Stimulated activated effector memory CD8-positive, alpha-beta T cell treated with anti-CD3 and anti-CD28 coated beads, Interleukin-12 subunit alpha, Interleukin-12 subunit beta, amount 100 ng/mL, for 72 hours (primary cell): ENCODE measurements around the gene RFX2.

Experiments used
- ATAC-seq: fragments of 150-1000 bp; cut with Tn5 transposase; 2 replicates; pipeline ENCODE4 v1.10.0; 2021
- DNase-seq, 2 donors: peaks; one replicate each; pipeline ENCODE4 v3.0.0; 2021 to 2022; ENCODE audit warnings: low spot score in 2 of 2
- H3K27ac Mint-ChIP-seq: one replicate; pipeline ENCODE4 v1.8.0; 2022; ENCODE audit warnings: mild to moderate bottlenecking, mixed read lengths
- H3K36me3 Mint-ChIP-seq: one replicate; pipeline ENCODE4 v1.8.0; 2022; ENCODE audit warnings: mild to moderate bottlenecking, mixed read lengths
- H3K4me1 Mint-ChIP-seq: one replicate; pipeline ENCODE4 v1.8.0; 2022; ENCODE audit warnings: mixed read lengths
- H3K4me3 Mint-ChIP-seq: one replicate; pipeline ENCODE4 v1.8.0; 2022; ENCODE audit warnings: mild to moderate bottlenecking, mixed read lengths
- H3K9me3 Mint-ChIP-seq: one replicate; pipeline ENCODE4 v1.8.0; 2022; ENCODE audit warnings: mixed read lengths

Gene RFX2

DNA sequence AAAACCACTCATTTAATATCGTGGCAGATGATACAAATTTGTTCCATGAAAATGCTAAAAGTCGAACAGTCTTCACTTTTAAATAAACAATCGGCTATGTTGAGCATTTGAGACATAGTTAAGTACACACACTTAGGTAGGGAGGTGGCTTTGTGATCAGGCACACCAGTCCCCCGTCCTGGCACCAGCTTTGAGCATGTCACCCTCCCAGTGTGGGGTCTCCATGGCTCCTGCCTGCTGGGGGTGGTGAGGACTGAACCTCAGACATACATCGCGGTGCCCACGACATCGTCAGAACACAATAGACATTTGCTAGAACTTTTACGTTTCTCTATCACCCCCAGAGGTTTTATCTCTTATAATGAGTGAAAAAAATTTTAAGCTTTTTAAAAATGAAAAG, 62.0 kb downstream of the RFX2 start:
- H3K4me1 Mint-ChIP-seq: peaks cover 6% of the 10 kb centered on the region
- H3K36me3 Mint-ChIP-seq: no peaks in the 10 kb centered on the region
- ATAC-seq (no peak), DNase-seq (peak in 1 of 2 donors; percentile 44)
- H3K27ac Mint-ChIP-seq: no peak overlapping the region
- no peaks in the 10 kb centered on the region for H3K9me3 Mint-ChIP-seq
- H3K4me3 Mint-ChIP-seq: no peak overlapping the region

DNA sequence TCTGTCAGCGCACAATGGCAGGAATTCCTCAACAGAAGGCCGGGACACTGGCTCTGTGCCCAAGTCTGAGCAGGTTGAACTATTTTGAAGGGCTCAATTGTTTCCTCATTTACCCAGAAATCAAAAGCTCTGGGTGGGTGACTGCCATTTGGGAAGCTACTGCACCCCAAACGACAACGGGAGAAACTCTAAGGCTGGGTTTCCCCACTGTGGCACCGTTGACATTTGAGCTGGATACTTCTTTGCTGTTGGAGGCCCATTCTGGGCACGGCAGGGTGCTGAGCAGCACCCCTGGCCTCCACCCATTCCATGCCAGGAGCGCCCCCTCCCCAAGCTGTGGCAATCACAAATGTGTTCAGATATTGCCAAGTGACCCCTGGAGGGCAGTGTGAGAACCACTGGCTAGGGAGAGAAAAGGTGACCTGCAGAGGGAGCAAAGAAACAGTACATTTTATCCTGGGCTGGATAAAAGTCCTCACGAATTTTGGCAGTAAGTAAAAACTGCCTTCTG, 62.5 kb downstream of the RFX2 start:
- Mint-ChIP-seq H3K4me3 (no peak overlapping the region), H3K9me3 (no peaks in the 10 kb centered on the region), H3K36me3 (no peaks in the 10 kb centered on the region), H3K4me1 (peaks cover 6% of the 10 kb centered on the region), H3K27ac (no peak overlapping the region)
- DNase-seq (peak in 1 of 2 donors; percentile 45), ATAC-seq (no peak)

DNA sequence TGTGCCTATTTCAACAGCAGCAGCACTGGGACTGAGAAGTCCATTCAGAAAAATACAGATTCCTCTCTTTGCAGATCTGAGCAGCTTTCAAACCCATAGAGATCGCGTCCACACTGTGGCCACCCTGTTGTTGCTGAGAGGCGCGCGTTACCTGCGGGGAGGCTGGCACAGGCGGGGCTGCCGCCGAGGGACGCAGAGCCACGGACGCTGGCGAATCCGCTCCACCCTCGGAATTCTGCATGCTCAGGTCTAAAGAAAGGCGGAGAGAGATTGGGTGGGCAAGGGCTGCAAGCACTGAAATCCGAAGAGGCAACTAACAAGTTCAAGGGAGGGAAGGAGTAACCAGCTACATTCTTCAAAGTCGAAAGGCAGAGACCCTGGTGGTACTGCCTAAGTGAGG, 63.0 kb downstream of the RFX2 start:
- H3K4me1 Mint-ChIP-seq: peaks cover 6% of the 10 kb centered on the region
- no peak overlapping the region for H3K27ac Mint-ChIP-seq
- H3K9me3 Mint-ChIP-seq: no peaks in the 10 kb centered on the region
- ATAC-seq (no peak), DNase-seq (peak in 1 of 2 donors; percentile 43)
- H3K36me3 Mint-ChIP-seq: no peaks in the 10 kb centered on the region
- no peak overlapping the region for H3K4me3 Mint-ChIP-seq

DNA sequence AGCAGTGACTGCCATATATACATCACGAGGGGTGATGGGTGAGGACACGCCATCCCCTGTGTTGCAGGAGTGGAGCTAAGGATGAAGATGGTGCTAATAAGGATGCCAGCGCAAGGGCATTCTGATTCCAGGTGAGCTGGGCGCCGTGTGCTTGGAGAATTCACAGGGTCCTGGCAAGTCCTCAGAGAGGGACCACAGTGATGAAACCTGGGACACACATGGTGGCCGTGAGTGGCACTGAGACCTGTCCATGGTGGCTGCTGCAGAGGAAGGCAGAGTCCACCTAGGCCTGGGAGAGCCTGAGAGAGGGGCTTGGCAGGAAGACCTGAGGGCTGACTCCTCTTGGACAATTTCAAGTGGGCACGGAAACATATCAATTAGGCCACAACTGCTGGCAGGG, 65.2 kb downstream of the RFX2 start:
- no peaks in the 10 kb centered on the region for H3K36me3 Mint-ChIP-seq
- ATAC-seq (no peak), DNase-seq (peak in 1 of 2 donors; percentile 34)
- no peaks in the 10 kb centered on the region for H3K9me3 Mint-ChIP-seq
- H3K4me1 Mint-ChIP-seq: peaks cover 6% of the 10 kb centered on the region
- H3K4me3 Mint-ChIP-seq: no peak overlapping the region
- no peak overlapping the region for H3K27ac Mint-ChIP-seq

DNA sequence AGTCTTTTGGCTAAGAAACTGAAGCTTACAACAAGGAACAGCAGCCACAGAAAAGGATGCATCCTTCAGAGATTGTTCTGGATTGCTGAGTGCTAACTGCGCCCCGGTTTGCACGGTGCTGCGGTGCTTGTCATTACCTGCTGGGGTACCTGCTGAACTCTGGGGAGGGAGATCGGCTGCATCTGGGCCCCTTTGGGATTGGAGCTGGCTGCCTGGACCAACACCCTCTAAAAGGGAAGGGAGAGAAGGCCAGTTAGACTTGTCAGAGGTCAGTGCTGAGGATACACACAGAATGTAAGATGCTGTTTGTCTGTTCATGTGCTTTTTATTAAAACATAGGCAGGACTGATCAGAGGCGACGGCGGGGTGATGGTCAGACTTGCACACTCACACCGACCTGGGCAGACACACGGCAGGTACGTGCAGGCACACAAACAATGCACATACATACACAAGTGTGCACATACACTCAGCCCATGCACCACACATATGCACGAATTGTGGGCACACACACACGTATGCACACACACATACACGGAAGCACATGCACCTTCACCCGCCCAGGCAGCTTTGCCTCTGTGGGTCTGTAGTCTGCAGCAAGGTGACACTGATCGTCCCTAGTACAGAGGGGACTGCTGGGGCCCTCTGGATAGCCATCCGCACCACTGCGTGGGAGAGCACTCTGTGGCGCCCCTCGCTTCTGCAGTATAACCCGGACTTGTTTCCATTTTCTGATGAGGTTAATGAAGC, 66.1 kb downstream of the RFX2 start:
- DNase-seq: peak in 1 of 2 donors; percentile 38
- H3K36me3 Mint-ChIP-seq: no peaks in the 10 kb centered on the region
- H3K4me3 Mint-ChIP-seq: no peak overlapping the region
- no peak for ATAC-seq
- H3K9me3 Mint-ChIP-seq: no peaks in the 10 kb centered on the region
- no peak overlapping the region for H3K27ac Mint-ChIP-seq
- peaks cover 13% of the 10 kb centered on the region for H3K4me1 Mint-ChIP-seq

DNA sequence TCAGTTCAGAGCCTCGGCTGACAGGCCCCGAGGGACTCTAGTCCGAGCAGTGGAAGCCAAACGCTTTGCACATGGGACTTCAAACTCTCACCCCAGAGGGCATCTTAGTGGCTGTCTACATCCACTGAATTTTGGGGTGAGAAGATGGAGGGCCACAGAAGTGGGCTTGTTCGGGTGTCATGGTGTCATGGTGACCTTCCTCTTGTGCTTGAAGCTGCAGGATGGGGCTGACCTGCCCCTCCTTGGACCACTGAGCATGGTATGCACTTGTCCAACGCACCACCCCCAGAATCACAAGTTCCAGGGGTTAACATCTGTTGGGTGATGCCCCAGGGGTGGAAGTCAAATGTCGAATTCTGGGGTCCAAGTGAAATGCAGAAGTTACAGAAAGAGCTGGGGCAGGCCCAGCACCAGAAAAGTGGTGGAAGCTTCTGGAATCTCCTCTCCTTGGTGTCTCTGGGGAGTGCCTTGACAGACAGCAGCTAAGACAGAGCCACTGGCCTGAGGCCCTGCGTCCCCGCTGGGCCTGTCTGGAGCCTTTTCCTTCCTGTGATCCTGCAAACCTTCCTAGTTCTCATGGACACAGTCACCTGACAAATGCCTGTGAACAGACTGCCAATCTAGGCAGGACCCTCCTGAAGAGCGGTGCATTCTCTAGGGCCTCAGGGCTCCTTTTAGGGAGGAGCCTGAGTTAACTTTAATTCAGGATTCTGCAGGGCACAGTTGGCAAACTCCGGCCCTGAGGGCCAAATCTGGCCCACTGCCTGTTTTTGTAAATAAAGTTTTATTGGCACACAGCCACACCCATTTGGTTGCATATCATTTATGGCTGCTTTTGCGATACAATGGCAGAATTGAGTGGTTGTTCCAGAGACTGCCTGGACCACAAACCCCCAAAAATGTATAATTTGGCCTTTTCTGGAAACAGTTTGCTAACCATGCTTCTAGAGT, 67.2 kb downstream of the RFX2 start:
- ATAC-seq: no peak
- H3K4me1 Mint-ChIP-seq: peaks cover 17% of the 10 kb centered on the region
- H3K36me3 Mint-ChIP-seq: no peaks in the 10 kb centered on the region
- peak in 1 of 2 donors; percentile 35 for DNase-seq
- H3K27ac Mint-ChIP-seq: no peak overlapping the region
- H3K9me3 Mint-ChIP-seq: no peaks in the 10 kb centered on the region
- H3K4me3 Mint-ChIP-seq: no peak overlapping the region

DNA sequence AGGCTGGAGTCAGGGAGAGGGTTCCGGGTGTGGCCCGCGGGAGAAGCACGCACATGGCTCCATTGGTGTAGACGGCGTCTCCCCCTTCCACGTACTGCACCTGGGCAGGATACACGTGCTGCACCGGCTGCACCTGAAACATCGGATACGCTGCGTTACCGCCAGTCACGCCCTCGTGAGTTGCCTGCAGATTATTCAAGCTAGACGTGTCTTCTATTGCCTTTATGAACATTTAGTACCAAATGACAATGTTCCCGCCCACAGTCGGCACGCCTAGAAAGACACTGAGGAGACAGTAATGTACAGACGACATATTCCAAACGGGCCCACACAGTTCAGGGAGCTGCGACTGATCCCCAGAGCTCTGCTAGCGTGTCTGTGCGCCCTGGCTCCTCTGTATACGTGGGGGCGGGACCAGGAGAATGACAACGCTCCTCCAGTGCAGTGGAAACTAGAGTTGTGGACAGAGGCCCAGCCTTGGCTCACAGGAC, 68.3 kb downstream of the RFX2 start:
- Mint-ChIP-seq H3K4me3 (no peak overlapping the region), H3K9me3 (no peaks in the 10 kb centered on the region), H3K27ac (no peak overlapping the region), H3K4me1 (peaks cover 17% of the 10 kb centered on the region), H3K36me3 (no peaks in the 10 kb centered on the region)
- DNase-seq (peak in 1 of 2 donors; percentile 17), ATAC-seq (no peak)

DNA sequence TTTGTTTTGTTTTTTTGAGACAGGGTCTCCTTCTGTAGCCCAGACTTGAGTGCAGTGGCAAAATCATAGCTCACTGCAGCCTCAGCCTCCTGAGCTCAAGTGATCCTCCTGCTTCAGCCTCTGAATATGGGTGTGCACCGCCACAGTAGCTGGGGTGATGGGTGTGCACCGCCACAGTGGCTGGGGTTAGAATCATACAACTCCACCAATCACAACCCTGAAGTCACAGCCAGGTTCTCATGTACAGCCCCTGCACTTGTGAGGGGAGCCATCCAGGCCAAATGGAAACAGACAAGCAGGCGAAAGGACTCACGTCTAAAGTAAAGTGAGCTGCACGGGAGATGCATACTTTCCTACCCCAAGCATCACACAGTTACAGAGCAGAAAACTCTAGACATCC, 69.2 kb downstream of the RFX2 start:
- Mint-ChIP-seq H3K36me3 (no peaks in the 10 kb centered on the region), H3K4me1 (peaks cover 17% of the 10 kb centered on the region), H3K4me3 (no peak overlapping the region), H3K9me3 (no peaks in the 10 kb centered on the region), H3K27ac (no peak overlapping the region)
- DNase-seq: no peak
- no peak for ATAC-seq

DNA sequence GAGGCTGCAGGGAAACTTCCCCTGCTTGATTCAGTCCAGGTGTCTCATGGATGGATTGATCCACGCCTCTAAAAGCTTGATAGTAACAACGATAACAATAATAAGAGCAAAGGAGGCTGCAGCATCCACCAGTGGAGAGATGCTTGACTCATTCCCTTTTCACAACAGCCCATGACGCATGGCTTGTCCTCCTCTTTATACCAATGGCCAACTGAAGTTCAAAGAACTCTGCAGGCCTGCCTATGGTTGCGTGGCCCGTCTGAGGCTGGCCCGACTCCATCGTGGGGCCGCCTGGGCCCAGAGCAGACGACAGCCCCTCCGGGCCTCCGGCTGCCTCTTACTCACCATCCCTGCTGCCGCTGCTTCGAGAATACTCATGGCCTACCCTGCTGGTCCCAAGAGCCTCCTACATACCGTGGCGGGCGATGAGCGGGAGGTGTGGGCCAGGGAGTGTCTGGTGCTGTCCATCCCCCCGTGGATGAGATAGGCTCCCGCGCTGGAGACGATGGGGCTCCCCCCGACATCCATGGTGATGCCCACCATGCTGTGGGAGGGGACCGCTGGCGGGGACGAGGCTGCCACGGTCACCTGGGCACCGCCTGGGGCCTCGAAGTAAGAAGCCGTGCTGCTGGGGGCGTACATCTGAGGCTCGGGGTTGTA, 70.6 kb downstream of the RFX2 start:
- ATAC-seq (peak; percentile 53), DNase-seq (no peak)
- Mint-ChIP-seq H3K4me1 (peaks cover 17% of the 10 kb centered on the region), H3K36me3 (no peaks in the 10 kb centered on the region), H3K4me3 (peak overlapping the region; percentile 35), H3K9me3 (no peaks in the 10 kb centered on the region), H3K27ac (peak overlapping the region; percentile 77)

DNA sequence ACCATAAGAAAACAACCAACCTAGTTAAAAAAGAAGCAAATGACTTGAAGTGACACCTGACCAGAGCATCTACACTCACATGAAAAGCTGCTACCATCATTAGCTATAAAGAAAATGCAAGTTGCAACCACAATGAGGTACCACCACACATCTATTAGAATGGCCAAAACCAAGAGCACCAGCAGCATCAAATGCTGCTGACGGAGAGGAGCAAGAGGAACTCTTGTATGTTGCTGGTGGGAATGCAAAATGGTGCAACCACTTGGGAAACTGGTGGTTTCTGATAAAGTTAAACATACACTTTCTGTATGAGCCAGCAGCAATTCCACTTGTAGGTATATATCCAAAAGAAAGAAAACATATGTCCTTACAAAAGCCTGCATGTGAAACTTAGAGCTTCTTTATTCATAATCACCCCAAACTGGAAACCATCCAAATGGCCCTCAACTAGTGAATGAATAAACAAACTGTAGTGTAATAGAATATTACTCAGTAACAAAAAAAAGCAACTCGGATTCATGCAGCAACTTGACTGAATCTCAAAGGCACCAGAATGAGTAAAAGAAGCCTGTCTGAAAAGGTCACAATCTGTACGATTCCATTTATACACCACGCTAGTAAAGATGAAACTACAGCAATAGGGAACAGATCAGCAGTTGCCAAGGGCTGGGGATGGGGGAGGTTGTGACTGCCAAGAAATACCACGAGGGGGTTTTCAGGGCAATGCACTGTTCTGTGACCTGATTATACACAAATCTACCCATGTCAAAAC, 71.5 kb downstream of the RFX2 start:
- peak overlapping the region; percentile 35 for H3K4me3 Mint-ChIP-seq
- H3K36me3 Mint-ChIP-seq: no peaks in the 10 kb centered on the region
- DNase-seq (peak in 1 of 2 donors; percentile 68), ATAC-seq (peak; percentile 91)
- peak overlapping the region; percentile 77 for H3K27ac Mint-ChIP-seq
- H3K4me1 Mint-ChIP-seq: peaks cover 17% of the 10 kb centered on the region
- H3K9me3 Mint-ChIP-seq: no peaks in the 10 kb centered on the region

DNA sequence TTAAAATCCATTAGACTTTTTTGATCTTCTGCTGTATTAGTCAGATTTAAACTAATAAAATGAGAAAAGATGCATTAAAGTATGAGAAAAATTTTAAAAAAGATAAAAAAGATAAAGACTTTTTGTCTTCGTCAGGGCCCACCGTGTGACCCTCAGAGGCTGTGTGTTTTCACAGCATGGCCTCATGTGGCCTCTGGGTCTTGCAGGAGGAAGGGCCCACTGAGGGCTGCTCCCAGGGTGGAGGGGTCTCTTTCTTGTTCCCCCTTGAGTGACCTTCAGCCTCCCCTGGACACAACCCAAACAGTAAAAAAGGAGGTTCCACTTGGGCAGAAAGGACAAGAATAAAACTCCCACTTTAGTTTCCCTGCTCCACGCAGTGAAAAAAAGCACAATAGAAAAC, 75.3 kb downstream of the RFX2 start:
- no peak for DNase-seq
- H3K9me3 Mint-ChIP-seq: no peaks in the 10 kb centered on the region
- no peak for ATAC-seq
- H3K4me1 Mint-ChIP-seq: peaks cover 17% of the 10 kb centered on the region
- H3K36me3 Mint-ChIP-seq: no peaks in the 10 kb centered on the region
- no peak overlapping the region for H3K4me3 Mint-ChIP-seq
- no peak overlapping the region for H3K27ac Mint-ChIP-seq

DNA sequence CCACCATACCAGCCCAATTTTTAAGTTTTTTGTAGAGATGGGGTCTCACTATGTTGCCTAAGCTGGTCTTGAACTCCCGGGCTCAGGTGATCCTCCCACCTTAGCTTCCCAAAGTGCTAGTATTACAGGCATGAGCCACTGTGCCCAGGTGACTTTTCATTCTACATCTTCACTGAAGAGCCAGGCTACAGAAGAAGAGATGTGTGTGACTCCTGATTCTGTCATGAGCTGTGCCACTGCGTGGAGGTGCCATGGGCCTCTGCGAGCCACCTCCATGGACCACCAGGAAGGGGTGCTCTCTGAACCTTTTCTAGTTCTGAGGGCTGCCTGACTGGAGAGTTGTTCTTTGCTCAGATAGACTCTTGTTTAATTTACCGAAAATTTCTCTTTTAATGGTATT, 75.8 kb downstream of the RFX2 start:
- Mint-ChIP-seq H3K36me3 (no peaks in the 10 kb centered on the region), H3K27ac (no peak overlapping the region), H3K4me3 (no peak overlapping the region), H3K9me3 (no peaks in the 10 kb centered on the region), H3K4me1 (peaks cover 18% of the 10 kb centered on the region)
- DNase-seq: no peak
- ATAC-seq: no peak

DNA sequence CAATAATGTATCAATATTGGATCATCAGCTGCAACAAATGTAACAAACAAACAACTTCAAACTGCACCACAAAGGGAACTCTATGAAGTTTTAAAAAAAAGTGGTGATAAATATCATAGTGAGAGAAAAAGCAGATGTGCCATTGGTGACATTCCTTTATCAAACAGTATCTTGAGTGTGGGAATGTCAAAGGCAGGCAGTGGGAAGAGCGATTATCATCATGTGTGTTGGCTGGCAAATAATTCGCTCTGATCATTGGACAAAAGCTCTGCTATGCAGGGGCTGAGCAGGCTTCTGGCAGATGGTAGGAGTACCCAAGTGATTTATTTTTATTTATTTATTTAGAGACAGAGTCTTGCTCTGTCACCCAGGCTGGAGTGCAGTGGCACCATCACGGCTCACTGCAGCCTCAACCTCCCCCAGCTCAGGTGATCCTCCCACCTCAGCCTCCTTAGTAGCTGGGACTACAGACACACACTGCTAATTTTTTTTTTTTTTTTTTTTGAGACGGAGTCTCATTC, 76.5 kb downstream of the RFX2 start:
- Mint-ChIP-seq H3K4me1 (peaks cover 13% of the 10 kb centered on the region), H3K9me3 (no peaks in the 10 kb centered on the region), H3K27ac (no peak overlapping the region), H3K4me3 (no peak overlapping the region), H3K36me3 (no peaks in the 10 kb centered on the region)
- no peak for ATAC-seq
- no peak for DNase-seq

DNA sequence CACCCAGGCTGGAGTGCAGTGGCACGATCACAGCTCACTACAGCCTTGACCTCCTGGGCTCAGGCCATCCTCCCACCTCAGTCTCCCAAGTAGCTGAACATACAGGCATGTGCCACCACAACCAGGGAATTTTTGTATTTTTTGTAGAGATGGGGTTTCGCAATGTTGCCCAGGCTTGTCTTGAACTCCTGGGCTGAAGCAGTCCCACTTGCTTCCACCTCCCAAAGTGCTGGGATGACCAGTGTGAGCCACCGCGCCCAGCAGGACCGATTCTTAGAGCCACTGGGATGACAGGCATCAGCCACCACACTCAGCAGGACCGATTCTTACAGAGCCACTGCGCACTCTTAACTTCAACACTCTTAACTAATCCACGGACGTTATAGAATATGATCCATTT, 77.5 kb downstream of the RFX2 start:
- ATAC-seq (no peak), DNase-seq (no peak)
- Mint-ChIP-seq H3K9me3 (no peaks in the 10 kb centered on the region), H3K36me3 (no peaks in the 10 kb centered on the region), H3K4me1 (peaks cover 7% of the 10 kb centered on the region), H3K4me3 (no peak overlapping the region), H3K27ac (no peak overlapping the region)
